H1 (cell line): ENCODE results near the gene TRNP1. TPM values are rescaled to one million over a fixed set of nuclear protein-coding genes. Genes with fewer than 3 reads are reported as not detected.

ENCODE experiments used
- ATF2 ChIP-seq: IDR thresholded peaks from 2 replicates; pipeline ENCODE4 v1.6.1; 2012; ENCODE audit warnings: low read length, inconsistent platforms
- ATF3 ChIP-seq: IDR thresholded peaks from 2 replicates; pipeline ENCODE4 v1.6.1; 2011; ENCODE audit warnings: low read depth, mild to moderate bottlenecking, low read length; ENCODE audit not compliant: insufficient read depth
- EGR1 ChIP-seq: IDR thresholded peaks from 2 replicates; pipeline ENCODE4 v1.6.1; 2011; ENCODE audit warnings: low read depth, low read length, borderline replicate concordance
- KDM4A ChIP-seq: IDR thresholded peaks from one replicate; pipeline ENCODE4 v1.7.1; 2012; ENCODE audit warnings: low read depth, mild to moderate bottlenecking, moderate library complexity, low read length, inconsistent platforms; ENCODE audit not compliant: severe bottlenecking
- MAFK ChIP-seq: IDR thresholded peaks from 2 replicates; pipeline ENCODE4 v1.6.1; 2012; ENCODE audit warnings: low read depth, mild to moderate bottlenecking, improper control_type of control experiment, low read length
- PHF8 ChIP-seq: fragments of 200-600 bp; sonication (generic); conservative IDR thresholded peaks from 2 replicates; pipeline ENCODE4 v1.7.1; 2012; ENCODE audit warnings: low read depth, mild to moderate bottlenecking, inconsistent platforms, low read length, moderate library complexity
- POLR2AphosphoS5 ChIP-seq: IDR thresholded peaks from 2 replicates; pipeline ENCODE4 v1.6.1; 2011; ENCODE audit warnings: low read depth, low read length
- POU5F1 ChIP-seq: IDR thresholded peaks from 2 replicates; pipeline ENCODE4 v1.6.1; 2011; ENCODE audit warnings: low read depth, mild to moderate bottlenecking, low read length, moderate library complexity
- RAD21 ChIP-seq, 2 experiments: IDR thresholded peaks in 1 of 2; conservative IDR thresholded peaks in 1 of 2; 2 replicates each; pipeline ENCODE4 v1.6.1; 2011; ENCODE audit warnings: low read depth in 2 of 2, low read length in 2 of 2, improper control_type of control experiment in 1 of 2, inconsistent platforms in 1 of 2, mild to moderate bottlenecking in 1 of 2, moderate library complexity in 1 of 2
- RBBP5 ChIP-seq: IDR thresholded peaks from 2 replicates; pipeline ENCODE4 v1.7.1; 2012; ENCODE audit warnings: low read depth, mild to moderate bottlenecking, inconsistent platforms, low read length, moderate library complexity, borderline replicate concordance
- RFX5 ChIP-seq: IDR thresholded peaks from 2 replicates; pipeline ENCODE4 v1.6.1; 2011; ENCODE audit warnings: low read depth, low read length, improper control_type of control experiment, borderline replicate concordance
- RXRA ChIP-seq: IDR thresholded peaks from 2 replicates; pipeline ENCODE4 v1.6.1; 2011; ENCODE audit warnings: low read depth, mild to moderate bottlenecking, low read length, moderate library complexity; ENCODE audit not compliant: insufficient read depth
- SUZ12 ChIP-seq: fragments of 200-600 bp; sonication (generic); IDR thresholded peaks from 2 replicates; pipeline ENCODE4 v1.6.1; 2012; ENCODE audit warnings: mild to moderate bottlenecking, inconsistent platforms, low read length, moderate library complexity, mixed read lengths
- TAF1 ChIP-seq: IDR thresholded peaks from 2 replicates; pipeline ENCODE4 v1.6.1; 2011; ENCODE audit warnings: mild to moderate bottlenecking, low read depth, low read length
- TBP ChIP-seq: IDR thresholded peaks from 2 replicates; pipeline ENCODE4 v1.6.1; 2011; ENCODE audit warnings: low read depth, low read length, improper control_type of control experiment
- TCF12 ChIP-seq: IDR thresholded peaks from 2 replicates; pipeline ENCODE4 v1.6.1; 2011; ENCODE audit warnings: low read depth, mild to moderate bottlenecking, low read length
- TEAD4 ChIP-seq: IDR thresholded peaks from 2 replicates; pipeline ENCODE4 v1.6.1; 2012; ENCODE audit warnings: low read depth, low read length, inconsistent platforms, mixed read lengths
- USF2 ChIP-seq: IDR thresholded peaks from 2 replicates; pipeline ENCODE4 v1.6.1; 2011; ENCODE audit warnings: low read length, improper control_type of control experiment
- ZNF274 ChIP-seq: IDR thresholded peaks from 2 replicates; pipeline ENCODE4 v1.7.0; 2012; ENCODE audit warnings: low read length, borderline replicate concordance; ENCODE audit errors: extremely low read depth
- polyA plus RNA-seq, 7 experiments: library from polyadenylated mRNA; depleted of rRNA in 3 of 7; stranded (reverse) in 5 of 7; unstranded in 2 of 7; fragments of >200 nt in 5 of 7; fragments of 200-250 nt in 2 of 7; gene quantifications; 1 replicate in 5 of 7; 2 replicates in 1 of 7; 4 replicates in 1 of 7; pipeline versions ENCODE4 v1.2.1 to v1.2.3, GENCODE V29; 2011 to 2013; ENCODE audit warnings: missing spikeins in 2 of 7, mixed read lengths in 2 of 7
- total RNA-seq: library from RNA; stranded (reverse); fragmentation: NEBNext Ultra II Directional; extraction: Animal tissue kit (Norgen Biotek cat#: 25700); gene quantifications from 2 replicates; pipeline ENCODE4 v1.2.1, GENCODE V29; 2021

TRNP1 gene
- total and polyA plus RNA-seq, 2 of the 8 experiments (the other 6 are each of a cell fraction or from before 2014, with no cell fraction given), result 51.7 to 102 TPM

- TF ChIP-seq RAD21 (IDR thresholded peaks at IDR 0.05 in 1 of 2, conservative IDR thresholded peaks at IDR 0.05 in 1 of 2; ENCODE audit: low read depth in 2 of 2, low read length in 2 of 2), result no peak; a peak in 1 of 4 replicates
- no peak for TF ChIP-seq RFX5
- TF ChIP-seq TEAD4, result peak; percentile 84
- TF ChIP-seq TBP, result peak; percentile 56; the same call in 1 of the 2 replicates
- no peak for TF ChIP-seq USF2
- TF ChIP-seq TCF12, result peak; percentile 63; the same call in 1 of the 2 replicates
- TF ChIP-seq POU5F1, result no peak
- TF ChIP-seq KDM4A, result no peak
- no peak for TF ChIP-seq SUZ12
- 0 out of 2 replicates have a peak, but pooled peaks have one; percentile 46 for TF ChIP-seq PHF8
- no peak for TF ChIP-seq ZNF274
- peak; percentile 60; the same call in 1 of the 2 replicates for TF ChIP-seq POLR2AphosphoS5
- peak; percentile 39; the same call in 1 of the 2 replicates for TF ChIP-seq EGR1
- peak; percentile 64 for TF ChIP-seq TAF1
- no peak for TF ChIP-seq MAFK
- TF ChIP-seq RBBP5, result no peak
- TF ChIP-seq ATF3, result no peak
- TF ChIP-seq ATF2, result peak; percentile 62; the same call in 1 of the 2 replicates
- peak; percentile 60; the same call in 1 of the 2 replicates for TF ChIP-seq RXRA
Observed at GRCh38 chr1:27011058-27011764, 17.7 kb downstream of the TRNP1 start (continued).
